Hepatocyte (in vitro differentiated cells): ENCODE measurements around the gene RRH. TPM values are rescaled to one million over a fixed set of nuclear protein-coding genes. Genes with fewer than 3 reads are reported as not detected.
A peak's percentile ranks its signal among the peaks of the same experiment; 100 is the strongest.
"Not testable (repeated sequence)": the region's sequence is repeated elsewhere in the genome, so short reads cannot be mapped to it uniquely, and the experiment has no call there.

Experiments
- DNase-seq: peaks from one replicate; pipeline ENCODE4 v3.0.0-alpha.2; 2016; ENCODE audit warnings: low spot score
- H2AFZ ChIP-seq: fragments of 200-600 bp; sonication (generic); 2 replicates; pipeline ENCODE4 v1.6.0; 2016; ENCODE audit warnings: antibody characterized with exemption, mild to moderate bottlenecking
- H3K27ac ChIP-seq: fragments of 200-600 bp; sonication (generic); 2 replicates; pipeline ENCODE4 v1.5.1; 2016; ENCODE audit warnings: mild to moderate bottlenecking
- H3K27me3 ChIP-seq: fragments of 200-600 bp; sonication (generic); 2 replicates; pipeline ENCODE4 v1.6.1; 2016
- H3K36me3 ChIP-seq: fragments of 200-600 bp; sonication (generic); replicated peaks from 2 replicates; pipeline ENCODE4 v1.5.1; 2016; ENCODE audit warnings: low read depth; ENCODE audit not compliant: insufficient read depth
- H3K4me1 ChIP-seq: fragments of 200-600 bp; sonication (generic); 2 replicates; pipeline ENCODE4 v1.5.1; 2016; ENCODE audit warnings: mild to moderate bottlenecking, moderate library complexity; ENCODE audit not compliant: insufficient read depth
- H3K4me2 ChIP-seq: fragments of 200-600 bp; sonication (generic); 2 replicates; pipeline ENCODE4 v1.6.0; 2016
- H3K4me3 ChIP-seq: fragments of 200-600 bp; sonication (generic); 2 replicates; pipeline ENCODE4 v1.5.1; 2016; ENCODE audit warnings: mild to moderate bottlenecking
- H3K79me2 ChIP-seq: fragments of 200-600 bp; sonication (generic); 2 replicates; pipeline ENCODE4 v1.6.0; 2017; ENCODE audit warnings: mild to moderate bottlenecking
- H3K9me2 ChIP-seq: fragments of 200-600 bp; sonication (generic); replicated peaks from 2 replicates; pipeline ENCODE4 v1.6.0; 2017; ENCODE audit warnings: mild to moderate bottlenecking; ENCODE audit not compliant: insufficient read depth
- H3K9me3 ChIP-seq: fragments of 200-600 bp; sonication (generic); 2 replicates; pipeline ENCODE4 v1.5.1; 2016; ENCODE audit warnings: low read depth, mild to moderate bottlenecking
- H4K20me1 ChIP-seq: fragments of 200-600 bp; sonication (generic); 2 replicates; pipeline ENCODE4 v1.6.0; 2016; ENCODE audit warnings: mild to moderate bottlenecking; ENCODE audit not compliant: insufficient read depth, poor library complexity, severe bottlenecking
- EZH2 ChIP-seq: fragments of 200-600 bp; sonication (generic); IDR thresholded peaks from 2 replicates; pipeline ENCODE4 v1.6.1; 2016; ENCODE audit warnings: antibody characterized with exemption, mild to moderate bottlenecking, borderline replicate concordance
- EZH2phosphoT487 ChIP-seq: fragments of 200-600 bp; sonication (generic); IDR thresholded peaks from one replicate; pipeline ENCODE4 v1.6.1; 2018; ENCODE audit warnings: antibody characterized with exemption, mild to moderate bottlenecking, low read depth, moderate library complexity; ENCODE audit not compliant: unreplicated experiment, severe bottlenecking
- WGBS: methylation state at CpG from one replicate; pipeline ENCODE4 v1.1.6; 2016; ENCODE audit warnings: low lambda C conversion rate; ENCODE audit errors: missing lambda C conversion rate; 5-methylcytosine and 5-hydroxymethylcytosine counted together
- polyA plus RNA-seq: library from polyadenylated mRNA; unstranded; fragments of >200 nt; fragmentation: Nextera tagmentation; extraction: Ambion mirVana; gene quantifications from 2 replicates; pipeline ENCODE4 v1.2.1, GENCODE V29; 2016
- total RNA-seq: library from RNA; depleted of rRNA; stranded (reverse); fragments of >200 nt; gene quantifications from 2 replicates; pipeline ENCODE4 v1.2.3, GENCODE V29; 2014
- TF ChIP-seq, protein P1 (sequence below): fragments of 200-600 bp; sonication (generic); IDR thresholded peaks from 2 replicates; pipeline ENCODE4 v1.5.1; 2016; ENCODE audit warnings: antibody characterized with exemption, mild to moderate bottlenecking; ENCODE audit not compliant: poor library complexity

RRH gene
- total and polyA plus RNA-seq, 2 experiments from 2014 or later, result not detected

DNA sequence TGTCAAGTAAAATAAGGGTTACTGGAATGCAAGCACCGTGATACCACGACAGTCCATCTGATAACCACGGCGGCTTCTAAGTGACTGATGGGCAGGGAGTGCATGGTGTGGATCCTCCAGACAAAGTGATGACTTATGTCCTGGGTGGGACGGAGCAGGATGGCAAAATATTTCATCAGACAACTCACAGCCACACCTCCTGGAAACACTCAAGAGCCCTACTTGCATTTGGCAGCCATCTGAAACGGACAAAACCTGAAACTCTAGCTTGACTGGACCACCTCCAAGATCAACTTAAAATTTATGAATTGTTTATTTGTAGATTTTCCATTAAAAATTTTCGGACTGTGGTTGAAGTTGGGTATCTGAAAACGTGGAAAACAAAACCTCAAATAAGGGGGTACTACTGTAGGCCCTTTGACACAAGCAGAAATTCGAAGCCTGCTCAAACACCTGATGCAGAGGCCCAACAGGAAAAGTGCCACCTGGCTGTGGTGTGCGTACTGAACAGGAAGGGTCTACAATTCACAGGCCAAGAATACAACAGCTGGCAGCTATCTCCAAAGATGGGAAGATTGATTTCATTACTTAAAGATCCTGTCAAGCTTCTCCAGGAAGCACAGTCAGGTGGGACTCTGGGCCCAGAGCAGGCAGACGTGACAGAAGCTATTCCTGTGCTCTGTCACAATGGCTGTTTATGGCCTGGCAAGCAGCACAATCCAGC is 46.2 kb downstream of the RRH start:
- H2AFZ ChIP-seq, result no peak overlapping the region
- WGBS, result 72% methylated on average over 11 of the region's 11 CpGs
- H3K4me3 ChIP-seq, result no peak overlapping the region
- peak overlapping the region; percentile 10 for H3K27ac ChIP-seq
- no peaks in the 10 kb centered on the region for H4K20me1 ChIP-seq
- no peaks in the 10 kb centered on the region for H3K79me2 ChIP-seq
- no peaks in the 10 kb centered on the region for H3K9me3 ChIP-seq
- TF ChIP-seq, protein P1, sequence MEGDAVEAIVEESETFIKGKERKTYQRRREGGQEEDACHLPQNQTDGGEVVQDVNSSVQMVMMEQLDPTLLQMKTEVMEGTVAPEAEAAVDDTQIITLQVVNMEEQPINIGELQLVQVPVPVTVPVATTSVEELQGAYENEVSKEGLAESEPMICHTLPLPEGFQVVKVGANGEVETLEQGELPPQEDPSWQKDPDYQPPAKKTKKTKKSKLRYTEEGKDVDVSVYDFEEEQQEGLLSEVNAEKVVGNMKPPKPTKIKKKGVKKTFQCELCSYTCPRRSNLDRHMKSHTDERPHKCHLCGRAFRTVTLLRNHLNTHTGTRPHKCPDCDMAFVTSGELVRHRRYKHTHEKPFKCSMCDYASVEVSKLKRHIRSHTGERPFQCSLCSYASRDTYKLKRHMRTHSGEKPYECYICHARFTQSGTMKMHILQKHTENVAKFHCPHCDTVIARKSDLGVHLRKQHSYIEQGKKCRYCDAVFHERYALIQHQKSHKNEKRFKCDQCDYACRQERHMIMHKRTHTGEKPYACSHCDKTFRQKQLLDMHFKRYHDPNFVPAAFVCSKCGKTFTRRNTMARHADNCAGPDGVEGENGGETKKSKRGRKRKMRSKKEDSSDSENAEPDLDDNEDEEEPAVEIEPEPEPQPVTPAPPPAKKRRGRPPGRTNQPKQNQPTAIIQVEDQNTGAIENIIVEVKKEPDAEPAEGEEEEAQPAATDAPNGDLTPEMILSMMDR, result peak; percentile 3
- TF ChIP-seq EZH2 (no peak), EZH2phosphoT487 (no peak)
- no peaks in the 10 kb centered on the region for H3K9me2 ChIP-seq
- no peak overlapping the region for H3K4me2 ChIP-seq
- H3K36me3 ChIP-seq, result no peaks in the 10 kb centered on the region
- H3K4me1 ChIP-seq, result no peaks in the 10 kb centered on the region
- peak; percentile 19 for DNase-seq
- H3K27me3 ChIP-seq, result no peaks in the 10 kb centered on the region

DNA sequence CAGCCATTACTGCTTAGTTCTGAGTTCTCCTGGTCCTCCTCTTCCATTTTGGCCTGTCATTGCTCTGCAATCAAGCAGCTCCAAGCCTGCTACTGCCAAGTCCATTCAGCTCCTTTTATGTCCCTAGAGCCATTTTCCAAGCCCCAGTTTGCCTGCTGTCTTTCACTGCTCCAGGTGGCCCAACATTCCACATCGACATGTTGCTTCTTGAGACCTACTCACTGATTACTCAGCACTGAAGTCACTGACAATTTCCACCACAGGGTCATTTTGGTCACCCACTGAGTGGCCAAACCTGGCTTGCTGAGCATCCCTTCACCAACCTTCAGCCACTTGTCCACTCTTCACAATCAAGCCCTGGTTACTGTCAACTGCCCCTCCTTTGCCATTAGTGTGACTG is 47.3 kb downstream of the RRH start:
- Histone ChIP-seq H3K27me3 (no peaks in the 10 kb centered on the region), H2AFZ (no peak overlapping the region), H3K27ac (no peak overlapping the region), H3K9me2 (no peaks in the 10 kb centered on the region), H3K9me3 (no peaks in the 10 kb centered on the region), H3K4me2 (no peak overlapping the region), H4K20me1 (no peaks in the 10 kb centered on the region), H3K79me2 (no peaks in the 10 kb centered on the region), H3K36me3 (no peaks in the 10 kb centered on the region), H3K4me1 (no peaks in the 10 kb centered on the region), H3K4me3 (no peak overlapping the region)
- TF ChIP-seq, protein P1, result no peak
- no peak for TF ChIP-seq EZH2phosphoT487
- no peak for TF ChIP-seq EZH2
- no peak for DNase-seq
- WGBS, result 85% methylated on average over 1 of the region's 1 CpG

DNA sequence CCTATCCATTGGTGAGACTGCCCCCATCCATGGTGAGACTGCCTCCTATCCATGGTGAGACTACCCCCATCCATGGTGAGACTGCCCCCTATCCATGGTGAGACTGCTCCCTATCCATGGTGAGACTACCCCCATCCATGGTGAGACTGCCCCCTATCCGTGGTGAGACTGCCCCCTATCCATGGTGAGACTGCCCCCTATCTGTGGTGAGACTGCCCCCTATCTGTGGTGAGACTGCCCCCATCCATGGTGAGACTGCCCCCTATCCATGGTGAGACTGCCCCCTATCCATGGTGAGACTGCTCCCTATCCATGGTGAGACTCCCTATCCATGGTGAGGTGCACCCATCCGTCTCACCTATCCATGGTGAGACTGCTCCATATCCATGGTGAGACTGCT is 47.8 kb downstream of the RRH start:
- not testable (repeated sequence) for H3K36me3 ChIP-seq, DNase-seq
- 100% methylated on average over 2 of the region's 2 CpGs for WGBS

DNA sequence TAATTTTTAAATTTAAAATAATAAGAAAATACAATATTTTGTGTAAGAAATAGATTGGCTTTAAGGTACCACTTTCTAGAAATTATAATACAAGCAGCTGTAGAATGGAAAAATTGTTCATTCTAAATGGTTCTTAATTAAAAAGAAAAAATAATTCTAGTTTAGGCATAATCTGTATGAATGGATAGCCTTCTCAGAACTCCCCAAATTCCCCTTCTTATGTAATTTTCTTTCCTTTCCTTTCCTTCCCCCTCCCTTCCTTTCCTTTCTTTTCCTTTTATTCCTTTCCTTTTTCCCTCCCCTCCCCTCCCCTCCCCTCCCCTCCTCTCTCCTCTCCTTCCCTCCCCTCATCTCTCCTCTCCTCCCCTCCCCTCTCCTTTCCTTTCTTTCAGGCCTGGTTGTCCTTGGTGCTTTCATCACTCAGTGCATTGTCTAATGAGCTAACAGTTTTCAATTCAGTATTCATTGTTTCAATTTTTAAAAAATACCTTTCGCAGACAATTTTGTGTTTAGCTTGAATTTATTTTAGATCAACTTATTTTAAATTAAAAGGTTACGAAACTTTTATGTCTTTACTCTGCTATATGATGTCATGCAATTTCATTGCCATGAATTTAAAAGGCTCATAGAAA is 49.0 kb downstream of the RRH start:
- TF ChIP-seq EZH2, result no peak
- no peak for TF ChIP-seq EZH2phosphoT487
- TF ChIP-seq, protein P1, result no peak
- Histone ChIP-seq H3K27me3 (no peaks in the 10 kb centered on the region), H3K79me2 (no peaks in the 10 kb centered on the region), H4K20me1 (no peaks in the 10 kb centered on the region), H2AFZ (no peak overlapping the region), H3K27ac (no peak overlapping the region), H3K9me3 (no peaks in the 10 kb centered on the region), H3K4me2 (no peak overlapping the region), H3K4me1 (no peaks in the 10 kb centered on the region), H3K9me2 (no peaks in the 10 kb centered on the region), H3K4me3 (no peak overlapping the region), H3K36me3 (no peaks in the 10 kb centered on the region)
- 92% methylated on average over 2 of the region's 2 CpGs for WGBS
- DNase-seq, result no peak

More for the DNA sequence above, 47.8 kb downstream of the RRH start:
- H3K4me1 ChIP-seq, H2AFZ ChIP-seq, H4K20me1 ChIP-seq, H3K27me3 ChIP-seq, H3K27ac ChIP-seq, H3K4me2 ChIP-seq, H3K9me3 ChIP-seq, H3K4me3 ChIP-seq, H3K79me2 ChIP-seq, H3K9me2 ChIP-seq: not testable (repeated sequence)
